HG03571 (cell line): ENCODE data around the gene TESK2.

Experiments used
- ATAC-seq: cut with Tn5 transposase; IDR thresholded peaks from one replicate; pipeline ENCODE4 v1.9.1; 2021; ENCODE audit not compliant: unreplicated experiment

TESK2 gene

GRCh38 chr1:45317166-45317565, 173.8 kb downstream of the TESK2 start:
- no peak for ATAC-seq

- ATAC-seq, result no peak
These were observed 176.7 kb downstream of the TESK2 start for GRCh38 chr1:45314266-45314665.

DNA sequence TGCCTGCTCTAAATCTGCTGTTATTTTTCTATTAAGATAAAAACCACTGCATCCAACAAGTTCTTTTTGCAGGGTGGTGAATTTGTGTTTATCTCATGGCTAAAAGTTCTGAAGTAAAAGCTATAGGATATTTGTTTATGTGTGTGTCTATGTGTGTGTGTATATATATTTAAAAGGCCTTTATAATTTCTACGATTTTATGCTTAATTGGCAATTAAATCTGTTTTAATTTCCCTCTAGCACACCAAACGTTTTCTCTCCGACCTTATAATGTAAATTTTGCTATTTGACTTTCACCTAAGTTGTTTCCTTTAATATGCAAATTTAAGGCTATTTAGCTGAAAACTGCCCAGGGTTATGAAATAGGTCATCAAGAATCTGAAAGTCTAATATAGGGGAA, 184.1 kb downstream of the TESK2 start:
- no peak for ATAC-seq

GRCh38 chr1:45306319-45306718, 184.6 kb downstream of the TESK2 start:
- ATAC-seq, result no peak

DNA sequence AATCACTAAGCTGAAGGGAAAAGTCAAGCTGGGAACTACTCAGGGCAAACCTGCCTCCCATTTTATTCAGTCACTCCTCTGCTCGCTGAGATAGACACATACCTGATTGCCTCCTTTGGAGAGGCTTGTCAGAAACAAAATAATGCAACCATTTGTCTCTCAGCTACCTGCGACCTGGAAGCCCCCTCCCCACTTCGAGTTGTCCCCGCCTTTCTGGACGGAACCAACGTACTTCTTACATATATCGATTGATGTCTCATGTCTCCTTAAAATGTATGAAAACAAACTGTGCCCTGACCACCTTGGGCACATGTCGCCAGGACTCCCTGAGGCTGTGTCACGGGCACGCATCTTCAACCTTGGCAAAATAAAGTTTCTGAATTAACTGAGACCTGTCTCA, 185.7 kb downstream of the TESK2 start:
- ATAC-seq, result no peak

- no peak for ATAC-seq
These were observed 186.5 kb downstream of the TESK2 start for GRCh38 chr1:45304311-45305081.

DNA sequence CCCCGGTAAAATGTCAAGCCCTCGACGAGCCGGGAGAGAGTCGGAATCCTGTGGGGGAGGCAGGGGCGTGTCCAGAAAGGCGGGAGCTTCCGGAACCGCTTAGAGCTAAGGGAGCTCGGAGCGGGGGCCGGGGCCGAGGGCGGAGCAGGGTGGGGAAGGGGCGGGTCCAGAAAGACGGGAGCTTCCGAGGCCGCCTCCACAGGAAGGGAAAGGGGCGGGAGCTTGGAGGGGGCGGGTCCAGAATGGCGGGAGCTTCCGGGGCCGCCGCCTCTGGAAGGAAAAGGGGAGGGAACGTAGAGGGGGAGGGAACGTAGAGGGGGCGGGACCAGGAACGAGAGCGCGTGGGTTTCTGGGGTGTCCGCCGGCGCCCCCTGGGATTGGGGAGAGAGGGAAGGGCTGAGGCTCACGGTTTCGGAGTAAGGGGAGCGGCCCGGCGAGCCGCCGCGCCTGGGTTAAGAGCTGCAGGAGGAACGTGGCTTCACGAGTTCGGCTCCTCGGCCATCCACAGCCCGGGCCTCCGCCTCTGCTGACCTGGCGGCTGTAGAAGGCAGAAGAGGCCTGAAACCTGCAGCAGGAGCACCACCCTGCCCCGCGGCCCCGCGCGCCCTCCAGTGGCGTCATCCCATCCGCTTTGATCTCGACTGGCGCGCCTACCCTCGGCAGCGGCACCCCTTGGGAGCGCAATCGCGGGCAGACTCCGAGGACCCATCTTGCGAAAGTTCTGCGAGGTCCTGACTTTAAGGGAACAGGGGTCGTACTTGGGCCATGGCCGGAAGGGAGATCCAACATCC, 187.2 kb downstream of the TESK2 start:
- peak; percentile 70 for ATAC-seq

- ATAC-seq, result no peak
These were observed 188.3 kb downstream of the TESK2 start for GRCh38 chr1:45302505-45303150.

DNA sequence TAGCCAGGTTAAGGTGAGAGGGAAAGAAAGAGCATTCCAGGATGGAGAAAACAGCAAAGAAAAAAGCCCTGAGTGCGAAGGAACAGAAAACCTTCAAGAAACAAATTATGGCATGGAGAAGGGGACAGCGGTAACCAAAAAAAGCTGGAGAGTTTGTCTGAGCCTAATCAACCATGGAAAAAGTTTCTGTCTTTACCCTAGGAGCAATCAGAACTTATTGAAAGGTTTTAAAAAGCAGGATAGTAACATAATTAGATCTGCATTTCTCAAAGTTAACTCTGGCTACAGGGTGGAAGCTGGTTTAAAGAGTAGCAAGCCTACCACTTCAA, 190.3 kb downstream of the TESK2 start:
- no peak for ATAC-seq

- ATAC-seq, result no peak
These were observed 190.8 kb downstream of the TESK2 start for GRCh38 chr1:45299981-45300668.

GRCh38 chr1:45299296-45299695, 191.7 kb downstream of the TESK2 start:
- no peak for ATAC-seq

DNA sequence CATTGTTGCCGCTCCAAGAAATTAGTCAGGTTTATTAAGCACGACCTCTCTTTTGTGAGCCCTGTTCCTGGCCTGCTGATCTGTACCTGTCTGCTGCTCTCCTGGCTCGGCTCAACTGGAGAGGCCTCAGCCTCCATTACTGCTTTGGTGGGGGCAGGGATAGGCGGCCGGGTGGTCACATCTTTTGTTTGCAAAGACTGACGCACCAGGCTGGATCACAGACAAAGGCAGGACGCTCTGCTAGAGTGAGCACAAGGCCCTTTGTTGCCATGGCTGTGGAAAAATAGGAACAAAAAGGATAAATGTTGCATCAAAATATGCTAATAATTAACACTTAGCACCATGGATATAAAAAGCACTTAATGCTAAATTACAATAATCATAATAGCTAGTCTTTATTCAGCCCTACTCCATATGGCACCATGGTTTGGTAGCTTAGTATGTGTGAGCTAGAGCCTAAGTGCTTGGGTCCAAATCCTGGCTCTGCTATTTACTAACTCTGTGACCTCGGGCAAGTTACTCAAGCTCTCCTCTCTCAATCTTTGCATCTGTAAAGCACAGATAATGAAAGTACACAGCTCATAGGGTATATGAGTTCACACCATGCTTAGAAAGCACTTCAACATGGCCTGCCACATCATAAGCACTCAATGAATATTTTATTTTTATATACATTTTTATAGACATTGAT, 193.2 kb downstream of the TESK2 start:
- ATAC-seq, result no peak
